ENCODE measurements around the gene FAM89B.
A peak's percentile ranks its signal among the peaks of the same experiment; 100 is the strongest.

Gene FAM89B

GRCh38 chr11:65538232-65538914 is 34.0 kb upstream of the FAM89B start:
- intact Hi-C loops (cut with DNase I; ENCODE audit: low total_unique reads): no loop called here
- no peak for DNase-seq
- no peak for TF ChIP-seq CTCF (IDR thresholded peaks at IDR 0.05)
- Histone ChIP-seq H3K4me3 (no peak overlapping the region), H3K9me3 (no peaks in the 10 kb centered on the region), H3K27me3 (no peaks in the 10 kb centered on the region), H3K27ac (peak overlapping the region; percentile 13 to 22), H3K36me3 (peaks cover 23 to 72% (median 44%) of the 10 kb centered on the region in 3 donors), H3K4me1 (peaks cover 0 to 31% (median 23%) of the 10 kb centered on the region in 4 donors)

- TF ChIP-seq CTCF (IDR thresholded peaks at IDR 0.05): no peak
- Histone ChIP-seq H3K4me1 (peaks cover 0 to 31% (median 23%) of the 10 kb centered on the region in 4 donors), H3K27ac (peak overlapping the region; percentile 86 to 91), H3K27me3 (no peaks in the 10 kb centered on the region), H3K4me3 (peak overlapping the region; percentile 50 to 58), H3K9me3 (no peaks in the 10 kb centered on the region), H3K36me3 (peaks cover 19 to 72% (median 45%) of the 10 kb centered on the region in 3 donors)
- intact Hi-C loops (cut with DNase I; ENCODE audit: low total_unique reads): no loop called here
- DNase-seq: no peak
Observed at GRCh38 chr11:65538915-65539743, 33.2 kb upstream of the FAM89B start.

GRCh38 chr11:65539744-65540289 is 32.5 kb upstream of the FAM89B start:
- Histone ChIP-seq H3K36me3 (peaks cover 19 to 73% (median 47%) of the 10 kb centered on the region in 3 donors), H3K27me3 (no peaks in the 10 kb centered on the region), H3K27ac (peak overlapping the region; percentile 86 to 91), H3K4me3 (peak overlapping the region; percentile 50 to 58), H3K9me3 (no peaks in the 10 kb centered on the region), H3K4me1 (peaks cover 0 to 31% (median 23%) of the 10 kb centered on the region in 4 donors)
- DNase-seq: no peak
- TF ChIP-seq CTCF (IDR thresholded peaks at IDR 0.05): no peak
- intact Hi-C loops (cut with DNase I; ENCODE audit: low total_unique reads): loop anchor here (2.0 to 5.0 kb wide), 2 partner anchors 29 to 47 kb away; no protein-coding TSS in a partner anchor

- peak; percentile 88 to 96 for DNase-seq
- intact Hi-C loops (cut with DNase I; ENCODE audit: low total_unique reads): loop anchor here (2.0 to 5.0 kb wide), 2 partner anchors 28 to 47 kb away; no protein-coding TSS in a partner anchor
- Histone ChIP-seq H3K27me3 (no peaks in the 10 kb centered on the region), H3K27ac (peak overlapping the region; percentile 86 to 91), H3K4me1 (peaks cover 0 to 31% (median 23%) of the 10 kb centered on the region in 4 donors), H3K9me3 (no peaks in the 10 kb centered on the region), H3K36me3 (peaks cover 19 to 73% (median 40%) of the 10 kb centered on the region in 3 donors), H3K4me3 (peak overlapping the region; percentile 50 to 58)
- peak; percentile 87 to 96 for TF ChIP-seq CTCF (IDR thresholded peaks at IDR 0.05)
Observed at GRCh38 chr11:65540290-65541092, 31.8 kb upstream of the FAM89B start.
